Peyer's patch (tissue), 4 donors: Measurements from ENCODE around the gene CCDC73. TPM values are rescaled to one million over a fixed set of nuclear protein-coding genes. Genes with fewer than 3 reads are reported as not detected.
"Not testable (repeated sequence)": the region's sequence is repeated elsewhere in the genome, so short reads cannot be mapped to it uniquely, and the experiment has no call there.

Source experiments
- DNase-seq, 3 donors: peaks; one replicate each; pipeline ENCODE4 v3.0.0-alpha.2; 2017 to 2019
- H3K27ac ChIP-seq, 4 donors: fragments of 200-600 bp; sonication (generic); one replicate each; pipeline ENCODE4 v1.5.1; 2016 to 2019
- H3K27me3 ChIP-seq, 2 donors: fragments of 200-600 bp; sonication (generic); one replicate each; pipeline ENCODE4 v1.5.1; 2019
- H3K36me3 ChIP-seq, 3 donors: fragments of 200-600 bp; sonication (generic); one replicate each; pipeline ENCODE4 v1.5.1; 2016 to 2019
- H3K4me1 ChIP-seq, 4 donors: fragments of 200-600 bp; sonication (generic); one replicate each; pipeline ENCODE4 v1.5.1; 2016 to 2019
- H3K4me3 ChIP-seq, 4 donors: fragments of 200-600 bp; sonication (generic); 1 replicate in 3 of 4; 2 replicates in 1 of 4; pipeline ENCODE4 v1.5.1; 2016 to 2019; ENCODE audit warnings: mild to moderate bottlenecking in 1 of 4
- H3K9me3 ChIP-seq, 4 donors: fragments of 200-600 bp; sonication (generic); one replicate each; pipeline ENCODE4 v1.5.1; 2016 to 2019; ENCODE audit warnings: mild to moderate bottlenecking in 1 of 4
- POLR2A ChIP-seq, 2 donors: fragments of 450-650 bp; IDR thresholded peaks; one replicate each; pipeline ENCODE4 v1.5.1; 2017; ENCODE audit warnings: antibody characterized with exemption in 2 of 2, mild to moderate bottlenecking in 2 of 2, moderate library complexity in 2 of 2
- total RNA-seq, 4 donors: library from RNA; depleted of rRNA; stranded (reverse); fragments of >200 nt; gene quantifications; one replicate each; pipeline ENCODE4 v1.1.0, GENCODE V29; 2016
- TF ChIP-seq, protein P1 (sequence below), 6 experiments: fragments of 450-650 bp in 4 of 6; fragments of 200-600 bp in 2 of 6; sonication (generic) in 1 of 6; IDR thresholded peaks; one replicate each; pipeline ENCODE4 v1.5.1; 2017 to 2019; ENCODE audit warnings: antibody characterized with exemption in 6 of 6, mild to moderate bottlenecking in 3 of 6, moderate library complexity in 1 of 6

The CCDC73 gene
- total RNA-seq, 4 donors from 2014 or later = not detected

GRCh38 chr11:32602657-32603415 lies 191.6 kb downstream of the CCDC73 start:
- H3K27me3 ChIP-seq = no peaks in the 10 kb centered on the region
- H3K4me3 ChIP-seq = no peak overlapping the region
- no peak for TF ChIP-seq POLR2A (IDR thresholded peaks at IDR 0.05)
- H3K27ac ChIP-seq = no peak overlapping the region
- H3K9me3 ChIP-seq = no peaks in the 10 kb centered on the region
- DNase-seq = no peak
- peaks cover 0 to 54% (median 0%) of the 10 kb centered on the region in 3 donors for H3K36me3 ChIP-seq
- no peaks in the 10 kb centered on the region for H3K4me1 ChIP-seq

GRCh38 chr11:32597921-32598320 lies 196.5 kb downstream of the CCDC73 start:
- Histone ChIP-seq H3K4me3 (no peak overlapping the region), H3K27me3 (no peaks in the 10 kb centered on the region), H3K9me3 (no peaks in the 10 kb centered on the region), H3K27ac (no peak overlapping the region), H3K4me1 (no peaks in the 10 kb centered on the region), H3K36me3 (peaks cover 0 to 88% (median 3%) of the 10 kb centered on the region in 3 donors)
- TF ChIP-seq, protein P1, sequence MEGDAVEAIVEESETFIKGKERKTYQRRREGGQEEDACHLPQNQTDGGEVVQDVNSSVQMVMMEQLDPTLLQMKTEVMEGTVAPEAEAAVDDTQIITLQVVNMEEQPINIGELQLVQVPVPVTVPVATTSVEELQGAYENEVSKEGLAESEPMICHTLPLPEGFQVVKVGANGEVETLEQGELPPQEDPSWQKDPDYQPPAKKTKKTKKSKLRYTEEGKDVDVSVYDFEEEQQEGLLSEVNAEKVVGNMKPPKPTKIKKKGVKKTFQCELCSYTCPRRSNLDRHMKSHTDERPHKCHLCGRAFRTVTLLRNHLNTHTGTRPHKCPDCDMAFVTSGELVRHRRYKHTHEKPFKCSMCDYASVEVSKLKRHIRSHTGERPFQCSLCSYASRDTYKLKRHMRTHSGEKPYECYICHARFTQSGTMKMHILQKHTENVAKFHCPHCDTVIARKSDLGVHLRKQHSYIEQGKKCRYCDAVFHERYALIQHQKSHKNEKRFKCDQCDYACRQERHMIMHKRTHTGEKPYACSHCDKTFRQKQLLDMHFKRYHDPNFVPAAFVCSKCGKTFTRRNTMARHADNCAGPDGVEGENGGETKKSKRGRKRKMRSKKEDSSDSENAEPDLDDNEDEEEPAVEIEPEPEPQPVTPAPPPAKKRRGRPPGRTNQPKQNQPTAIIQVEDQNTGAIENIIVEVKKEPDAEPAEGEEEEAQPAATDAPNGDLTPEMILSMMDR (IDR thresholded peaks at IDR 0.05) = no peak
- TF ChIP-seq POLR2A (IDR thresholded peaks at IDR 0.05) = no peak
- DNase-seq = no peak

DNA sequence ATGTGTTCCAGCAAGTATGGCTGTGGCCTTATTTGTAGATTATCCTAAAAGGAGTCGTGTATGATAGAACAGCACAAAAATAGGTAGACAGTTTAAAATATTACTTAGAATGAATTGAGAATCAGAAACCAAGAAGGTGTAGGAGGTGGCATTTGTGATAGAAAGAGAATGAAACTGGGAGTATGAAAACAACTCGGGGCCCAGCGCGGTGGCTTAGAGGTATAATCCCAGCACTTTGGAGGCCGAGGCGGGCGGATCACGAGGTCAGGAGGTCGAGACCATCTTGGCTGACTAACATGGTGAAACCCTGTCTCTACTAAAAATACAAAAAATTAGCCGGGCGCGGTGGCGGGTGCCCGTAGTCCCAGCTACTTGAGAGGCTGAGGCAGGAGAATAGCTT lies 198.3 kb downstream of the CCDC73 start:
- H3K4me3 ChIP-seq, DNase-seq, H3K27me3 ChIP-seq, H3K4me1 ChIP-seq, H3K27ac ChIP-seq, H3K9me3 ChIP-seq: not testable (repeated sequence)
- H3K36me3 ChIP-seq = peaks cover 0 to 89% (median 3%) of the 10 kb centered on the region in 3 donors

- TF ChIP-seq, protein P1 (IDR thresholded peaks at IDR 0.05) = no peak
- TF ChIP-seq POLR2A (IDR thresholded peaks at IDR 0.05) = no peak
- Histone ChIP-seq H3K36me3 (peaks cover 0 to 97% (median 3%) of the 10 kb centered on the region in 3 donors), H3K9me3 (no peaks in the 10 kb centered on the region), H3K4me3 (no peak overlapping the region), H3K27me3 (no peaks in the 10 kb centered on the region), H3K4me1 (no peaks in the 10 kb centered on the region), H3K27ac (no peak overlapping the region)
- no peak for DNase-seq
Observed at GRCh38 chr11:32594272-32594671, 200.2 kb downstream of the CCDC73 start.

GRCh38 chr11:32586576-32587190 lies 207.8 kb downstream of the CCDC73 start:
- Histone ChIP-seq H3K4me1 (peaks cover 0 to 13% (median 2%) of the 10 kb centered on the region in 4 donors), H3K27ac (no peak overlapping the region), H3K36me3 (peaks cover 0 to 40% (median 0%) of the 10 kb centered on the region in 3 donors), H3K27me3 (no peaks in the 10 kb centered on the region), H3K9me3 (no peaks in the 10 kb centered on the region), H3K4me3 (no peak overlapping the region)
- DNase-seq = no peak
- no peak for TF ChIP-seq POLR2A (IDR thresholded peaks at IDR 0.05)
- TF ChIP-seq, protein P1 (IDR thresholded peaks at IDR 0.05) = no peak

DNA sequence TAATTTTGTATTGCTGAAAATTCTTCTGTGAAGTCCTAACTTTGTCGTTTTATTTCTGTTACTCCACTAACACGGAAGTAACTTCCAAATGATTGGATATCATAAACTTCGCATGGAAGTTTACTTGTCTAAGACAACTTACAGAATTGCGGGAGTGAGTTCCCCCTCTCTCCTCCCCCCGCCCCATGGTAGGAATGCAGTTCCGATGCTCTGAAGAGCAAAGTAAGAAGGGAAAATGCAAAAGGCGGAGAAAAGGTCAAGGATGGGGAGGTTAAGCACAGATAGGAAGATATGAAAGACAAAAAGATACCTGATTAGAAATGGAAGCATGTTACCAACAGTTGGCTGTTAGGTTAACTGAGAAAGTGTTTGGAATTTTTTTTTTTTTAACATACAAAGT lies 209.5 kb downstream of the CCDC73 start:
- Histone ChIP-seq H3K27ac (no peak overlapping the region), H3K36me3 (peaks cover 0 to 23% (median 0%) of the 10 kb centered on the region in 3 donors), H3K27me3 (no peaks in the 10 kb centered on the region), H3K9me3 (no peaks in the 10 kb centered on the region), H3K4me1 (peaks cover 0 to 13% (median 2%) of the 10 kb centered on the region in 4 donors), H3K4me3 (peak overlapping the region; percentile 52 to 94 (median 66))
- no peak for DNase-seq
- TF ChIP-seq POLR2A (IDR thresholded peaks at IDR 0.05) = no peak
- TF ChIP-seq, protein P1 (IDR thresholded peaks at IDR 0.05) = no peak
